Smooth muscle cell of the brain vasculature (primary cell): Measurements from ENCODE around the gene CBY2.
"Not testable (repeated sequence)": the region's sequence is repeated elsewhere in the genome, so short reads cannot be mapped to it uniquely, and the experiment has no call there.

Experiments used
- DNase-seq: peaks from one replicate; pipeline ENCODE4 v3.0.0-alpha.2; 2012; ENCODE audit warnings: low read depth, low spot score

The CBY2 gene

DNA sequence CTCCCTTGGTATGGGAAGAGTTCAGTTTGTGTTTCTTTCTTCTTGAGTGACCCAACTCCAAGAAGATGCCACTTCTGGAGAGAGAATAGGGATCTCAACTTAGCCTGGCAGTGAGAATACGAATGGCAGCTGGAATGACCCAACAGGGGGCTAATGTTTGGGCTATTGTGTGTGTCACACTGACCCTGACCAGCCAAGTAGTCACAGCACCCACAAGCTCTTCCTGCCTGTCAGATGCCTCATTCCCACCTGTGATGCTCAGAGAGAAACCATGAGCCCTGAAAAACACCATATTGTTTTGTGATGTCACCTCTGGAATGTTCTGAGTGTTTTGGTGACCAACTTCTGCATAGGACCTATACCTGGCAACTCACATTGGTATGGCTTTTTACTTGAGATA is at the start of gene CBY2:
CBY2 (plus strand) TSS at position 233 of the 400 bp plus-strand sequence; CDS start at position 304, 71 bp downstream.
- no peak for DNase-seq

DNA sequence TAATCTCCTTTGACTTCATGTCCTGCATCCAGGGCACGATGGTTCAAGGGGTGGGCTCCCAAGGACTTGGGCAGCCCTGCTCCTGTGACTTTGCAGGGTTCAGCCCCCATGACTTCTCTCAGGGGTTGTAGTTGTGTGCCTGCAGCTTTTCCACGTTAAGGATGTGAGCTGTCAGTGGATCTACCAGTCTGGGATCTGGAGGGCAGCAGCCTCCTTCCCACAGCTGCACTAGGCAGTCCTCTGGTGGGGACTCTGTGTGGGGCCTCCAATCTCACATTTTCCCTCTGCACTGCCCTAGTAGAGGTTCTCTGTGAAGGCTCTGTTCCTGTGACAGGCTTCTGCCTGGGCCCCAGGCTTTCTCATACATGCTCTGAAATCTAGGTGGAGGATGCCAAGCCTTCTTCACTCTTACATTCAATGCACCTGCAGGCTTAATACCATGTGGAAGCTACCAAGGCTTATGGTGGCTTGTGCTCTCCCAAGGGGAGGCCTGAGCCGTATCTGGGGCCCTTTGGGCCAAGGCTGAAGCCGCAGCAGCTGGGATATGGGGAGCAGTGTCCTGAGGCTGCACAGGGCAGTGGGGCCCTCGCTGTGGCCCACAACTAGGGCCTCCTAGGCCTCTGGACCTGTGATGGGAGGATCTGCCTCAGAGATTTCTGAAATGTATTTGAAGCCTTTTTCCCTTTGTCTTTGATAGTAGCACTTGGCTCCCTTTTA is 47.3 kb upstream of the CBY2 start:
- DNase-seq, result no peak

- DNase-seq, result no peak
Measured at GRCh38 chr13:45658586-45659235, 43.4 kb upstream of the CBY2 start.

GRCh38 chr13:45659536-45659935 is 42.6 kb upstream of the CBY2 start:
- no peak for DNase-seq

GRCh38 chr13:45660458-45660857 is 41.7 kb upstream of the CBY2 start:
- DNase-seq, result not testable (repeated sequence)

DNA sequence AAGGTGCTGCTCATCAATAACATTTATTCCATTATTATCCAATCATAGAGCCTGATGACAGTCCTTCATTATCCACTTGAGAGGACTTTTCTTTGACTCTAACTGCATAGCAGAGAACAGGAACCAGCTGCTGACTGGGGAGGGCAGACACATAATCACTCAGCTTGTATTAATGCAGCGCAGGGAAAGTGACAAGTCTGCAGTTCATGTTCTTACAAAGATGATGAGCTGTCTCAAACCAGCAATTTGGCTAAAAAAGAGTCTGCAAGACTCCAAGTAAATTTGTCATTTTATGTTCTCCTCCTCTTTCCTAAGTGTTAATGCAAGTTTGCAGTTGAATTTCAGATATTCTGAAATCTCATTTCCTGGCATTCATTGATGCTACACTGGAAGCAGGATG is 40.0 kb upstream of the CBY2 start:
- no peak for DNase-seq

- not testable (repeated sequence) for DNase-seq
Measured at GRCh38 chr13:45662903-45663302, 39.2 kb upstream of the CBY2 start.

DNA sequence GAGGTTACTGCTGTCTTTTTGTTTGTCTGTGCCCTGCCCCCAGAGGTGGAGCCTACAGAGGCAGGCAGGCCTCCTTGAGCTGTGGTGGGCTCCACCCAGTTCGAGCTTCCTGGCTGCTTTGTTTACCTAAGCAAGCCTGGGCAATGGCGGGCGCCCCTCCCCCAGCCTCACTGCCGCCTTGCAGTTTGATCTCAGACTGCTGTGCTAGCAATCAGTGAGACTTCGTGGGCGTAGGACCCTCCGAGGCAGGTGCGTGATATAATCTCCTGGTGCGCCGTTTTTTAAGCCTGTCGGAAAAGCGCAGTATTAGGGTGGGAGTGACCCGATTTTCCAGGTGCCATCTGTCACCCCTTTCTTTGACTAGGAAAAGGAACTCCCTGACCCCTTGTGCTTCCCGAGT is 32.5 kb upstream of the CBY2 start:
- DNase-seq, result not testable (repeated sequence)

DNA sequence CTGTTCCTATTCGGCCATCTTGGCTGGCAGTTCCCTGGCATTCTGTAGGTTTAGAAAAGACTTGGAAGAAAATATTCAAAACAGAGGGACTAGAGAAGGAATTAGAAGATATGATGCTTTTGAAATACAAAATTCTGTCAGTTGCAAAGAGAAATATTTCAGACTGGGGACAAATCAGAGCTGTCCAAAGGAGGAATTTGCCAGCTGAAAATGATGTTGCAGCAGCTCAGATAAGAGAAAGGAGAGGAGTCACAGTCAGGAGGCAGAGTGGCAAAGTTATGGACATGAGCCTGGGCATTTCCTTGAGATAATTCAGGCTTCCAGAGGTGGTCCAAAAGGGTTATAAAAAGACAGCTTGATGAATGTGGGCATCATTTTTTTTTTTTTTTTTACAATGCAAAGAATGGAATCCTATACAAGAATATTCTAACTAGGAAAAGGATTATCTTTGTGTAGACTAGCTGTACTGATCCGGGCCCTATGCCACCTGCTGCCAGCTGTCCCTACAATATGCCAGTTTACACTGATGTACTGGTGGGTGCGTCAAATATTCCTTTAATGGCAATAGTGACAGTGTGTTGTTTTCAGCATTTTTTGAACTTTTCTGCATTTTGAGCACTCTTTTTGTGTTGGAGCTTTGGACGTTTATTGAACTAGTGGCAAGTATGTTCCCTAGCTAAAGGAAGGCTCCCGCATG is 31.8 kb upstream of the CBY2 start:
- no peak for DNase-seq

- peak; percentile 74 for DNase-seq
Measured at GRCh38 chr13:45674908-45675307, 27.2 kb upstream of the CBY2 start.

GRCh38 chr13:45678282-45678681 is 23.8 kb upstream of the CBY2 start:
- no peak for DNase-seq

GRCh38 chr13:45681113-45681512 is 21.0 kb upstream of the CBY2 start:
- DNase-seq, result no peak

GRCh38 chr13:45682494-45683008 is 19.6 kb upstream of the CBY2 start:
- no peak for DNase-seq

DNA sequence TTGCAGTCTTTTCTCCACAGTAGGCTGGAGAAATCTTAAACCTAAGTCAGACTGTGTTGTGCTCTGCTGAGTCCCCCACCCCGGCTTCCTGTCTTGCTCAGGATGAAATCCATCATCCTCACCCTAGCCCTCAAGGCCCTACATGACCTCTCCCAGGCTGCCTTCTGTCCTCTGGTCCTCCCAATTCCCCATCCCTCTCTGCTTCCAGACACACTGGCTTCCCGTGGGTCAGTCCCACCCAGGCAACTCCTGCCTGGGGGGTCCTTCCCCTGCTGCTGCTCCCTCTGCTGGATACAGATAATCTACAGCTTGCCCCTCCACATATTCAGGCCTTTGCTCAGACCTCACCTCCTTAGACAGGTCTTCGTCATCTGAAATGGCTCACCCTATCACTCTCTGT is 18.4 kb upstream of the CBY2 start:
- no peak for DNase-seq

- DNase-seq, result no peak
Measured at GRCh38 chr13:45688577-45688976, 13.5 kb upstream of the CBY2 start.

DNA sequence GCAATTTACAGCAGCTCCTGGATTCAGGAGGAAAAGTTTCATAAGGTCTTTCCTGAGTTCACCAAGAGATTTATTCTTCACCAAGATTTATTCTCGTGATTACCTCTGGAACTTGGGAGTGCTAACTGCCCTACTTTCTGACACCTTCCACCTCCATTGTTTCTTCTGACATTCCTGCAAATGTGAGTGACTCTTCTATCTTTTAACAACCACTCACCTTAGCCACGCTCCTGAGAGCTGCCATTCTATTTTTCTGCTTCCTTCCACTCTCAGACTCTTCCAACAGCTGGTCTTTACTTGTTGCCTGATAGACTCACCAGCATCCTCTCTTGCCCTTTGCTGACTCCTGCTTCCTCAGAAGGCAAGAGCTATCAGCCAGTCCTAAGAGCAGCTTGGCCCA is 11.5 kb upstream of the CBY2 start:
- no peak for DNase-seq

DNA sequence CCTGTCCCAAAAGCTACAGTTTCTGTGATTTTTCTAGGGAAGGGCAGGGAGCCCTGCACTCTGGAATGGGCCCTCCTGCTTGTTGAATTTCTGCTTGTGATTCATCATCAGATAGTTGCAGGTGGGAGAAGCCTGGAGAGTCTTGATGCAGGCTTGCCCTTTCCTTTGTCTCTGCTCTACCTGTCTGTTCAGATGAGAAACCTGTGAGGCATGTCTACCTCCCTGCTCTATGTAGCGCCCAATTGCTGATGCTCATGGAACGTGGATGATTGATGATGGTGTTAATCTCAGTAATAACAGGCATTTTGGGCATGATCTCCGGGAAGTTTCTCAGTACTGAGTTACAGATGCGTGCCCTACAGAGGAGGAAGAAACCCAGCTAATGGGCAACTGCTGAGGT is 10.9 kb upstream of the CBY2 start:
- no peak for DNase-seq

DNA sequence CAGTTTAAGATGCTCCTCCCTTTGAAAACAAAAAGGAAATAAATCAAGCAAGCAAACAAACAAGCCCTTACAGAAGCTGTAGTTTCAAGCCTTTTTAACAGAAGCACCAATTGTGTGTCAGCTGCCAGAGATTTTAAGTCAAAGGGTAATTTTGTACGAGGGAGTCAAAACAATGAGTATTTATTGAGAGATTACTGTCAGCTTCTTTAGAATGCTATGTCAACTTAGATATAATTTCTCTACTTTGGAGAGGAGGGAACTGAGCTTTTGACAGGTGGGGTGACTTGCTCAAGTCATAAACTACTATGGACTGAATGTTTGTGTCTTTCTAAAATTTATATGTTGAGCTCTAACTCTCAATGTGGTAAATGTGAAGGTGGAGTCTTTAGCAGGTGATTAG is 10.5 kb upstream of the CBY2 start:
- no peak for DNase-seq

DNA sequence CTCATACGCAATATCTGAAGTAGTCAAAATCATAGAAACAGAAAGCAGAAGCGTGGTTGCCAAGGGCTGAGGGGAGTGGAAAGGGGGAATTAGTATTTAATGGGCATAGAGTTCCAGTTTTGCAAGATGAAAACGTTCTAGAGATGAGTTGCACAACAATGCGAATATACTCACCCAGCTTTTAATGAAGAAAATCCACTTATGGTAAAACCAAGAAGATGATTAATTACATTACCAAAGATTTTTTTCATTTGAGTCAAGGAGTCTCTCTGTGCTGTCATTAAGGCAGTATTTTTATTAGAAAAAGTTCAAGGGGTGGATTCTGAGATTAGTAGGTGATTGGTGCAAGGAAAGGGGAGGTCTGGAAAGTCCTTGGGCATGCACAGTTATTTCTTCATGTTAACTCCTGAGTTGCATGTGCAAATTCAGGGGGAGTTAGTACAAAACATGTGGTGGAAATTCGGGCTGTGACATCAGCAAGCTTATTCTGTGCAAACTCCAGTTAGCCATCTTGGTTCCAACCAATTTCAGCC is 6.9 kb upstream of the CBY2 start:
- DNase-seq, result no peak

DNA sequence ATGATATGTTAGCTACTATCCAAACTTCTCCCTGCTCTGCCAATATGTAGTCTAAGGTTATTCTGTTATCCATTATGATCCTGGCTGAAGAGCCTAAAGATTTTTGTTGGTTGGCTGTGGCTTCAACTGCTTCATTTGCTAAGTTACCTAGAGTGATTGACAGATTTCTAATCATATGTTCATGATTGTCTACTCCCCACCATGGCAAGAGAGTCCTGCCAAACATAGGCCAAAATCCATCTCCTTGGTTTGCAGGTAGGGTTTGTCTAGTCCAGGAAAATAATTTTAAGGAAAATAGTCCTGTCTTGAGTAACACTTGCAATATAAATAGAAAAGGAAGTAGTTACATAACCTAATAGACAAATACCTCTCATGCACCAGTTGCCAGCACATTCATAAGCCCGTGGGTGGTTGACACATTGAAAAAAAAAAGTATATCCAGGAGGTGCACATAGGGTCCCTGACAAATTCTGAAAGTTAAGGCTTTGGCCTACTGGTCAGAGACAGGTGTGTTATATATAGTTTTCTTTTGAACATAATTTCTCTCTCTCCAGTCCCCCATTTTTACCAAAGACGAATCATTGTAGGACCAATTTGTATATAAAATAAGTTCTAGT is 5.4 kb upstream of the CBY2 start:
- no peak for DNase-seq

DNA sequence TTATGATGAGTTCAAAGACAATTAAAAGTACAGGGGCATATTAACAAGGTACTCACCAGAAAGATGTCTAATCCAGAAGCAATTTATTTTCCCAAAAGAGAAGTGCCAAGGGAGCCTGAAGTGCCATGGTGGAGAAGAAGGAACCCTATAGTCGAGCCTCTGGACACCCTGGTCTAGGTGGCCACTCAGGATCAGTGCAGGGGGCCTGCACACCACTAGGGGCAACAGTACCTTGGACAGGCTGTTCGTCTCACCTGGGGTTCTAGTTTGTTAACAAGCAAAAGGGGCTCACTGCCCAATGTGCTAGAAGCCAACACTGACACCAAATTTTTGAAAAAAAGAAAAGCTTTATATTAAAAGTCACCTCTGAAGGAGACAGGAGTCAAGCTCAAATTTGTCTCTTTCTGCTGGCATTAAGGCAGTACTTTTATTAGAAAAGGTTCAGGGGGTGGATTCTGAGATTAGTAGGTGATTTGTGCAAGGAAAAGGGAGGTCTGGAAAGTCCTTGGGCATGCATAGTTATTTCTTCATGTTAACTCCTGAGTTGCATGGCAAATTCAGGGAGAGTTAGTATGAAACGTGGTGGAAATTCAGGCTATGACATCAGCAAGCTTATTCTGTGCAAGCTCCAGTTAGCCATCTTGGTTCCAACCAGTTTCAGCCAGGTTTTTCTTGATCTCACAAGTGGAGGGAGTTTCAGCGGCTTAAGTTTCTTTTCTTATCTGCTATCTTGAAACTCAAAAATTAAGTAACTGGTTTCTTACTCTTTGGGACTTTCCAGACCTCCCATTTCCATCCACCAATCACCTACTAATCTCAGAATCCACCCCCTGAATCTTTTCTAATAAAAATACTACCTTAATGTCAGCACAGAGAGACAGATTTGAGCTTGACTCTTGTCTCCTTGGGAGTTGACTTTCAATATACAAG is 884 bp upstream of the CBY2 start:
- no peak for DNase-seq
